SU-DHL-6 (cell line): ENCODE data around the gene UBE2O.

Experiments used
- CTCF ChIP-seq: fragments of 200-600 bp; sonication (generic); IDR thresholded peaks from one replicate; pipeline ENCODE4 v1.5.1; 2017; ENCODE audit warnings: antibody characterized with exemption, mild to moderate bottlenecking, low read length, moderate library complexity; ENCODE audit not compliant: insufficient read depth, poor library complexity, severe bottlenecking
- EZH2phosphoT487 ChIP-seq: fragments of 200-600 bp; sonication (generic), shearing (Covaris generic); conservative IDR thresholded peaks from 2 replicates; pipeline ENCODE4 v1.6.1; 2018; ENCODE audit warnings: mild to moderate bottlenecking, antibody characterized with exemption, low read length, moderate library complexity, mixed read lengths

DNA sequence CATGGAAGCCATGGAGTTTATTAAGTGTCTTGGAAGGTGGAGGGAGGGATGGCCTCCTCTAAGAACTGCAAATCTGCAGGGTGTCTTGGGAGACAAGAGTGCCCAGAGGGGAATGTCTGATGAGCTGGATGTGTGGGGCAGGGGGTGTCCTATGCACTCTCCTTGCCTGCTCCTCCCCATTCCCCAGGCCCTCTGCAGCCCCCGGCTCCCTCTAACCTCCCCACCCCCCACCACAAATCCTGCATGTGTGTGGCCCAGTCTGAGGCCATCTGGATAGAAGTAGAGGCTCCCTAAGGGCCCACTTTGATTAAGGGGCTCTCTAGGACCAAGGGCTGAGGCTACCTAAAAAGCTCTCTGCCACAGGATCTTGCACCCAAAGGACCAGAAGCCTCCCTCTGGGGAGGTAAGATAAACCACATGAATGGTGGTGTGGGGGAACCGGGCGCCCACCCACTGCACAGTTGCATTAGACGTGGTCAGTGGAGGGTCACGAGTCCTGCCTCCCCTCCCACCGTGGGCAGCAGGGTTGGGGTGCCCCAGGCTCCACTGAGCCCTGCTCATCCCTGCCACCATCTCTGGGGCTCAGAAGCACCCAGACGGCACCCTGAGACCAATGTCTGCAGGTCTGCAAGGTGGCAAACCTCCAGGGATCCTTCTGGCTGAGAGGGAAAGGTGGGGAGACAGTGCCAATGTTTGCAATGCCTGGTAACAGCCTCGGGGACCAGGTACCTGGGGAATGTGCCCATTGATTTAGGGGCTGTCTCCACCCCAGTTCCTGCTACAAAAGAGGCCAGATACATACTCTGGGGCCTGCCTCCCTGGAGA, 15.1 kb upstream of the UBE2O start:
- TF ChIP-seq CTCF (no peak), EZH2phosphoT487 (no peak)
